ENCODE results near the gene TGFB1.

DNA sequence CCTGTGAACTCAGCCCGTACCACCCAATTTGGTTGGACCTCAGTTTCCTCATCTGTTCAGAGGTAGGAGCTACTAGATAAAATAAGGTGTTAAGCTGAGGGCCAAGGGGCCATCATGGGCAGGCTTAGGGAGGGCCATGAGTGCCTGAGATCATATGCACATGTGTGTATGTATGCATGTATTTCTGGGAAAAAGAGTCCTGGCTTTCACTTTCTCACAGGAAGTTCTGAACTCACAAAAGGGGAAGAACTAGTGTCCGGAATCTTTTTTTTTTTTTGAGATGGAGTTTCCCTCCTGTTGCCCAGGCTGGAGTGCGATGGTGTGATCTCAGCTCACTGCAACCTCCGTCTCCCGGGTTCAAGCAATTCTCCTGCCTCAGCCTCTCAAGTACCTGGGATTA is 18.9 kb downstream of the TGFB1 start:
- TF ChIP-seq SUZ12 (IDR thresholded peaks at IDR 0.05; ENCODE audit: extremely low read depth, insufficient read depth, insufficient read length) (no peak), YY1 (IDR thresholded peaks at IDR 0.05; ENCODE audit: insufficient read depth, insufficient read length) (no peak)

Data from NT2/D1 (cell line).